OCI-LY3 (cell line): ENCODE results near the gene ARHGEF10L.

ENCODE experiments used
- H2AFZ ChIP-seq: fragments of 200-600, 300-600 bp; shearing (Covaris generic); 2 replicates; pipeline ENCODE4 v1.6.0; 2014; ENCODE audit warnings: antibody characterized with exemption, low read depth, low read length
- H3K27ac ChIP-seq: fragments of 200-600, 300-600 bp; sonication (generic); 2 replicates; pipeline ENCODE4 v1.5.1; 2014; ENCODE audit warnings: mild to moderate bottlenecking, low read length, moderate library complexity, mixed read lengths
- H3K27me3 ChIP-seq: fragments of 200-600, 300-600 bp; sonication (generic); 2 replicates; pipeline ENCODE4 v1.6.1; 2014; ENCODE audit warnings: low read depth, low read length, mixed read lengths
- H3K36me3 ChIP-seq: fragments of 200-600, 300-600 bp; sonication (generic); replicated peaks from 2 replicates; pipeline ENCODE3; 2014; ENCODE audit warnings: low read depth, low read length, mixed read lengths
- H3K4me1 ChIP-seq: fragments of 300-600, 200-600 bp; sonication (generic); 2 replicates; pipeline ENCODE4 v1.6.1; 2014; ENCODE audit warnings: low read length, mixed read lengths
- H3K4me2 ChIP-seq: fragments of 200-600, 300-600 bp; sonication (generic); 2 replicates; pipeline ENCODE4 v1.6.1; 2014; ENCODE audit warnings: low read length, mixed read lengths
- H3K4me3 ChIP-seq: fragments of 300-600, 200-600 bp; sonication (generic); 2 replicates; pipeline ENCODE4 v1.5.1; 2014; ENCODE audit warnings: antibody characterized with exemption, mild to moderate bottlenecking, low read length, moderate library complexity
- H3K79me2 ChIP-seq: fragments of 300-600, 200-600 bp; shearing (Covaris generic); 2 replicates; pipeline ENCODE4 v1.6.1; 2014; ENCODE audit warnings: mild to moderate bottlenecking, low read length, mixed read lengths
- H3K9ac ChIP-seq: fragments of 300-600, 200-600 bp; shearing (Covaris generic); 2 replicates; pipeline ENCODE4 v1.6.0; 2014; ENCODE audit warnings: mild to moderate bottlenecking, low read length, moderate library complexity
- H3K9me3 ChIP-seq: fragments of 200-600, 300-600 bp; shearing (Covaris generic); 2 replicates; pipeline ENCODE4 v1.6.1; 2014; ENCODE audit warnings: low read length, mixed read lengths; ENCODE audit not compliant: insufficient read depth
- H4K20me1 ChIP-seq: fragments of 200-600, 300-600 bp; sonication (generic); 2 replicates; pipeline ENCODE4 v1.6.1; 2016; ENCODE audit warnings: low read length, mixed read lengths; ENCODE audit not compliant: insufficient read depth
- CTCF ChIP-seq: fragments of 200-600, 300-600 bp; sonication (generic); IDR thresholded peaks from 2 replicates; pipeline ENCODE4 v1.5.1; 2014; ENCODE audit warnings: antibody characterized with exemption, low read length, low read depth
- EZH2phosphoT487 ChIP-seq: fragments of 200-600 bp; shearing (Covaris generic); IDR thresholded peaks from 2 replicates; pipeline ENCODE4 v1.6.1; 2018; ENCODE audit warnings: antibody characterized with exemption, mixed run types, low read depth

Gene ARHGEF10L

GRCh38 chr1:17696417-17697301 lies 157.2 kb downstream of the ARHGEF10L start:
- no peak for TF ChIP-seq CTCF
- TF ChIP-seq EZH2phosphoT487 = no peak
- no peaks in the 10 kb centered on the region for H3K79me2 ChIP-seq
- H3K9me3 ChIP-seq = no peaks in the 10 kb centered on the region
- no peak overlapping the region for H3K4me2 ChIP-seq
- H3K4me3 ChIP-seq = no peak overlapping the region
- no peaks in the 10 kb centered on the region for H3K36me3 ChIP-seq
- H3K27me3 ChIP-seq = no peaks in the 10 kb centered on the region
- H4K20me1 ChIP-seq = no peaks in the 10 kb centered on the region
- no peak overlapping the region for H2AFZ ChIP-seq
- H3K4me1 ChIP-seq = no peaks in the 10 kb centered on the region
- no peak overlapping the region for H3K9ac ChIP-seq
- no peak overlapping the region for H3K27ac ChIP-seq

- Histone ChIP-seq H3K4me2 (no peak overlapping the region), H3K79me2 (no peaks in the 10 kb centered on the region), H3K4me1 (no peaks in the 10 kb centered on the region), H3K27ac (no peak overlapping the region), H4K20me1 (no peaks in the 10 kb centered on the region), H3K9ac (no peak overlapping the region), H3K9me3 (no peaks in the 10 kb centered on the region), H3K27me3 (no peaks in the 10 kb centered on the region), H3K36me3 (no peaks in the 10 kb centered on the region), H3K4me3 (no peak overlapping the region), H2AFZ (no peak overlapping the region)
- no peak for TF ChIP-seq CTCF
- TF ChIP-seq EZH2phosphoT487 = no peak
These were observed 158.0 kb downstream of the ARHGEF10L start for GRCh38 chr1:17697458-17697857.

GRCh38 chr1:17699581-17699980 lies 160.1 kb downstream of the ARHGEF10L start:
- Histone ChIP-seq H3K36me3 (no peaks in the 10 kb centered on the region), H3K27me3 (no peaks in the 10 kb centered on the region), H3K4me1 (no peaks in the 10 kb centered on the region), H3K4me3 (no peak overlapping the region), H3K27ac (no peak overlapping the region), H3K79me2 (no peaks in the 10 kb centered on the region), H4K20me1 (no peaks in the 10 kb centered on the region), H3K4me2 (no peak overlapping the region), H3K9me3 (no peaks in the 10 kb centered on the region), H2AFZ (no peak overlapping the region), H3K9ac (no peak overlapping the region)
- no peak for TF ChIP-seq EZH2phosphoT487
- no peak for TF ChIP-seq CTCF

- TF ChIP-seq EZH2phosphoT487 (no peak), CTCF (no peak)
- H3K4me2 ChIP-seq = no peak overlapping the region
- H3K9ac ChIP-seq = no peak overlapping the region
These were observed 161.7 kb downstream of the ARHGEF10L start for GRCh38 chr1:17700945-17701810.

More at GRCh38 chr1:17700945-17701810, 161.7 kb downstream of the ARHGEF10L start:
- no peak overlapping the region for H3K27ac ChIP-seq
- H3K4me3 ChIP-seq = no peak overlapping the region
- no peaks in the 10 kb centered on the region for H3K27me3 ChIP-seq
- no peaks in the 10 kb centered on the region for H4K20me1 ChIP-seq
- H3K79me2 ChIP-seq = no peaks in the 10 kb centered on the region
- H3K4me1 ChIP-seq = no peaks in the 10 kb centered on the region
- H2AFZ ChIP-seq = no peak overlapping the region
- H3K9me3 ChIP-seq = no peaks in the 10 kb centered on the region
- H3K36me3 ChIP-seq = no peaks in the 10 kb centered on the region
